H1 (cell line): ENCODE data around the gene ZNF629. TPM values are rescaled to one million over a fixed set of nuclear protein-coding genes. Genes with fewer than 3 reads are reported as not detected.

Experiments used
- CTCF ChIA-PET: fragments of 300-600 bp; sonication (Branson Sonifier 250); formaldehyde crosslinking; loops from one replicate; lab custom pipeline; 2021; ENCODE audit not compliant: partially characterized antibody; lab: Charles Lee
- POLR2A ChIA-PET: fragments of 300-600 bp; sonication (Branson Sonifier 250); formaldehyde crosslinking; loops from one replicate; lab custom pipeline; 2021; ENCODE audit warnings: inconsistent platforms; ENCODE audit not compliant: partially characterized antibody; lab: Charles Lee
- DNase-seq, 2 experiments: peaks; one replicate each; pipeline versions ENCODE4 v3.0.0 to v3.0.0-alpha.2; 2010 to 2022; ENCODE audit warnings: low spot score in 2 of 2, low read depth in 1 of 2, mixed read lengths in 1 of 2
- FAIRE-seq: peaks from 2 replicates; lab custom pipeline; 2011; peaks lifted over from hg19 to GRCh38; lab: Jason Lieb, UNC
- H2AFZ ChIP-seq: 2 replicates; pipeline ENCODE4 v1.8.1; 2012; ENCODE audit warnings: low read length, inconsistent platforms
- H2AK5ac ChIP-seq: 2 replicates; pipeline ENCODE4 v1.6.1; 2013; ENCODE audit warnings: low read depth, low read length
- H2BK120ac ChIP-seq: replicated peaks from 2 replicates; pipeline ENCODE3; 2013; ENCODE audit warnings: low read depth, low read length, inconsistent platforms
- H2BK12ac ChIP-seq: 2 replicates; pipeline ENCODE4 v1.6.1; 2013; ENCODE audit warnings: low read depth, low read length
- H2BK15ac ChIP-seq: 2 replicates; pipeline ENCODE4 v1.6.1; 2013; ENCODE audit warnings: low read length
- H2BK20ac ChIP-seq: 2 replicates; pipeline ENCODE4 v1.6.1; 2013; ENCODE audit warnings: low read length
- H2BK5ac ChIP-seq: 2 replicates; pipeline ENCODE4 v1.6.1; 2013; ENCODE audit warnings: low read depth, low read length
- H3K14ac ChIP-seq: 2 replicates; pipeline ENCODE4 v1.6.1; 2013; ENCODE audit warnings: inconsistent platforms; ENCODE audit not compliant: insufficient read length
- H3K18ac ChIP-seq: 2 replicates; pipeline ENCODE4 v1.6.1; 2013; ENCODE audit warnings: low read length; ENCODE audit errors: extremely low read depth
- H3K23ac ChIP-seq: 2 replicates; pipeline ENCODE4 v1.6.1; 2013; ENCODE audit warnings: inconsistent platforms; ENCODE audit not compliant: insufficient read length
- H3K23me2 ChIP-seq: 2 replicates; pipeline ENCODE4 v1.6.1; 2013; ENCODE audit warnings: low read depth, low read length
- H3K27ac ChIP-seq: 2 replicates; pipeline ENCODE4 v1.6.1; 2011; ENCODE audit warnings: low read depth, low read length, inconsistent platforms
- H3K27me3 ChIP-seq, 4 experiments: replicated peaks in 1 of 4; 1 replicate in 1 of 4; 2 replicates in 3 of 4; pipeline versions ENCODE4 v1.6.1 to v1.8.1; 2011 to 2013; ENCODE audit warnings: low read length in 3 of 4, mild to moderate bottlenecking in 3 of 4, inconsistent platforms in 2 of 4, mixed read lengths in 2 of 4, moderate library complexity in 1 of 4; ENCODE audit not compliant: control insufficient read depth in 3 of 4, insufficient read depth in 3 of 4; ENCODE audit errors: extremely low read depth in 1 of 4
- H3K36me3 ChIP-seq, 4 experiments: 2 replicates each; pipeline versions ENCODE4 v1.6.1 to v1.8.1; 2011 to 2013; ENCODE audit warnings: mild to moderate bottlenecking in 4 of 4, low read length in 3 of 4, moderate library complexity in 2 of 4, control low read depth in 1 of 4, inconsistent platforms in 1 of 4; ENCODE audit not compliant: insufficient read depth in 4 of 4, control insufficient read depth in 2 of 4
- H3K4ac ChIP-seq: replicated peaks from 2 replicates; pipeline ENCODE3; 2013; ENCODE audit warnings: low read length, low read depth, mixed read lengths, inconsistent platforms; ENCODE audit not compliant: insufficient read length
- H3K4me1 ChIP-seq, 4 experiments: replicated peaks in 1 of 4; 1 replicate in 1 of 4; 2 replicates in 3 of 4; pipeline versions ENCODE4 v1.6.1 to v1.8.1; 2011 to 2013; ENCODE audit warnings: low read length in 3 of 4, inconsistent platforms in 2 of 4, mixed read lengths in 1 of 4; ENCODE audit not compliant: insufficient read depth in 4 of 4, control insufficient read depth in 3 of 4
- H3K4me2 ChIP-seq, 2 experiments: 2 replicates each; pipeline versions ENCODE4 v1.6.1 to v1.8.1; 2011 to 2013; ENCODE audit warnings: low read depth in 2 of 2, low read length in 2 of 2, control low read depth in 1 of 2, inconsistent platforms in 1 of 2, mild to moderate bottlenecking in 1 of 2; ENCODE audit not compliant: insufficient read depth in 1 of 2
- H3K4me3 ChIP-seq, 4 experiments: fragments of 200-600, 300-600 bp in 1 of 4; sonication (generic), shearing (Covaris generic), sonication (Bioruptor Twin) in 1 of 4; 2 replicates each; pipeline versions ENCODE4 v1.5.1 to v1.8.1; 2011 to 2016; ENCODE audit warnings: low read length in 4 of 4, low read depth in 3 of 4, control low read depth in 2 of 4, inconsistent platforms in 2 of 4, mild to moderate bottlenecking in 2 of 4, mixed read lengths in 1 of 4, moderate library complexity in 1 of 4; ENCODE audit not compliant: insufficient read depth in 2 of 4; ENCODE audit errors: extremely low read depth in 1 of 4
- H3K56ac ChIP-seq: replicated peaks from 2 replicates; pipeline ENCODE3; 2013; ENCODE audit warnings: low read depth, mild to moderate bottlenecking, mixed read lengths, low read length, inconsistent platforms; ENCODE audit not compliant: insufficient read length
- H3K79me1 ChIP-seq: 2 replicates; pipeline ENCODE4 v1.6.1; 2013; ENCODE audit warnings: low read depth, low read length, control low read depth
- H3K79me2 ChIP-seq, 2 experiments: 2 replicates each; pipeline versions ENCODE4 v1.6.1 to v1.8.1; 2012 to 2013; ENCODE audit warnings: low read length in 2 of 2, mild to moderate bottlenecking in 2 of 2, inconsistent platforms in 1 of 2; ENCODE audit not compliant: insufficient read depth in 2 of 2, control insufficient read depth in 1 of 2
- H3K9ac ChIP-seq, 4 experiments: replicated peaks in 1 of 4; 1 replicate in 1 of 4; 2 replicates in 3 of 4; pipeline versions ENCODE4 v1.6.1 to v1.8.1; 2011 to 2013; ENCODE audit warnings: low read depth in 3 of 4, low read length in 3 of 4, control low read depth in 2 of 4, mild to moderate bottlenecking in 2 of 4, moderate library complexity in 2 of 4, inconsistent platforms in 1 of 4; ENCODE audit errors: extremely low read depth in 1 of 4
- H3K9me3 ChIP-seq, 2 experiments: 2 replicates each; pipeline versions ENCODE4 v1.6.1 to v1.8.1; 2012 to 2013; ENCODE audit warnings: mild to moderate bottlenecking in 2 of 2, moderate library complexity in 2 of 2, control low read depth in 1 of 2, inconsistent platforms in 1 of 2, low read depth in 1 of 2, low read length in 1 of 2, mixed read lengths in 1 of 2; ENCODE audit not compliant: insufficient read depth in 2 of 2
- H4K20me1 ChIP-seq, 2 experiments: replicated peaks in 1 of 2; 2 replicates each; pipeline versions ENCODE3 to v1.8.1; 2011 to 2013; ENCODE audit warnings: inconsistent platforms in 2 of 2, low read length in 2 of 2, mild to moderate bottlenecking in 1 of 2; ENCODE audit not compliant: insufficient read depth in 2 of 2, control insufficient read depth in 1 of 2
- H4K5ac ChIP-seq: 2 replicates; pipeline ENCODE4 v1.6.1; 2013; ENCODE audit warnings: low read length, low read depth, mixed read lengths, inconsistent platforms; ENCODE audit not compliant: insufficient read length
- H4K8ac ChIP-seq: 2 replicates; pipeline ENCODE4 v1.8.0; 2013; ENCODE audit warnings: mild to moderate bottlenecking, moderate library complexity, low read length, inconsistent platforms; ENCODE audit not compliant: insufficient read depth; ENCODE audit errors: extremely low read depth
- H4K91ac ChIP-seq: replicated peaks from 2 replicates; pipeline ENCODE3; 2013; ENCODE audit warnings: low read length, mixed read lengths, inconsistent platforms; ENCODE audit not compliant: insufficient read length
- CBX5 ChIP-seq: fragments of 300-800, 300-1000 bp; sonication (generic); IDR thresholded peaks from 2 replicates; pipeline ENCODE4 v1.7.1; 2016; ENCODE audit warnings: antibody characterized with exemption, low read length, low read depth
- CREB1 ChIP-seq: IDR thresholded peaks from 2 replicates; pipeline ENCODE4 v1.6.1; 2012; ENCODE audit warnings: inconsistent platforms
- CTCF ChIP-seq, 3 experiments: IDR thresholded peaks; 1 replicate in 2 of 3; 2 replicates in 1 of 3; pipeline versions ENCODE4 v1.5.1 to v1.6.1; 2011; ENCODE audit warnings: low read length in 3 of 3, mild to moderate bottlenecking in 3 of 3, inconsistent platforms in 2 of 3, low read depth in 1 of 3, moderate library complexity in 1 of 3; ENCODE audit not compliant: insufficient read depth in 1 of 3; ENCODE audit errors: control extremely low read depth in 1 of 3
- JUN ChIP-seq: IDR thresholded peaks from 2 replicates; pipeline ENCODE4 v1.6.1; 2011; ENCODE audit warnings: low read depth, mild to moderate bottlenecking, improper control_type of control experiment, low read length
- JUND ChIP-seq: IDR thresholded peaks from 2 replicates; pipeline ENCODE4 v1.6.1; 2011; ENCODE audit warnings: mild to moderate bottlenecking, improper control_type of control experiment, low read length
- MAX ChIP-seq: IDR thresholded peaks from 2 replicates; pipeline ENCODE4 v1.6.1; 2012; ENCODE audit warnings: inconsistent platforms
- NANOG ChIP-seq: IDR thresholded peaks from 2 replicates; pipeline ENCODE4 v1.6.1; 2011; ENCODE audit warnings: low read length, low read depth, mild to moderate bottlenecking, inconsistent platforms; ENCODE audit not compliant: insufficient read depth, poor library complexity, severe bottlenecking
- POLR2A ChIP-seq, 2 experiments: IDR thresholded peaks; 1 replicate in 1 of 2; 2 replicates in 1 of 2; pipeline ENCODE4 v1.6.1; 2011; ENCODE audit warnings: low read depth in 2 of 2, low read length in 2 of 2, mild to moderate bottlenecking in 2 of 2; ENCODE audit errors: control extremely low read depth in 1 of 2
- RBBP5 ChIP-seq: IDR thresholded peaks from 2 replicates; pipeline ENCODE4 v1.7.1; 2012; ENCODE audit warnings: low read depth, mild to moderate bottlenecking, inconsistent platforms, low read length, moderate library complexity, borderline replicate concordance
- SAP30 ChIP-seq: fragments of 300-600 bp; sonication (generic); IDR thresholded peaks from 2 replicates; pipeline ENCODE4 v1.7.1; 2012; ENCODE audit warnings: low read length, moderate library complexity, mild to moderate bottlenecking, inconsistent platforms; ENCODE audit not compliant: insufficient read depth, insufficient replicate concordance
- SP1 ChIP-seq: IDR thresholded peaks from 2 replicates; pipeline ENCODE4 v1.6.1; 2011; ENCODE audit warnings: low read depth, low read length
- TCF12 ChIP-seq: IDR thresholded peaks from 2 replicates; pipeline ENCODE4 v1.6.1; 2011; ENCODE audit warnings: low read depth, mild to moderate bottlenecking, low read length
- YY1 ChIP-seq: IDR thresholded peaks from 2 replicates; pipeline ENCODE4 v1.6.1; 2011; ENCODE audit warnings: low read depth, mild to moderate bottlenecking, low read length
- WGBS, 2 experiments: shearing (Covaris generic) in 1 of 2; methylation state at CpG; one replicate each; pipeline versions ENCODE4 v1.1.6 to v1.1.7; 2013 to 2015; ENCODE audit warnings: low lambda C conversion rate in 2 of 2, mixed read lengths in 2 of 2, inconsistent platforms in 1 of 2, low coverage in 1 of 2, missing lambda C conversion rate in 1 of 2; ENCODE audit not compliant: insufficient replicate concordance in 2 of 2, insufficient coverage in 1 of 2, insufficient read length in 1 of 2; ENCODE audit errors: extremely low coverage in 1 of 2, missing lambda C conversion rate in 1 of 2; 5-methylcytosine and 5-hydroxymethylcytosine counted together
- polyA plus RNA-seq, 7 experiments: library from polyadenylated mRNA; depleted of rRNA in 3 of 7; stranded (reverse) in 5 of 7; unstranded in 2 of 7; fragments of >200 nt in 5 of 7; fragments of 200-250 nt in 2 of 7; gene quantifications; 1 replicate in 5 of 7; 2 replicates in 1 of 7; 4 replicates in 1 of 7; pipeline versions ENCODE4 v1.2.1 to v1.2.3, GENCODE V29; 2011 to 2013; ENCODE audit warnings: missing spikeins in 2 of 7, mixed read lengths in 2 of 7
- total RNA-seq: library from RNA; stranded (reverse); fragmentation: NEBNext Ultra II Directional; extraction: Animal tissue kit (Norgen Biotek cat#: 25700); gene quantifications from 2 replicates; pipeline ENCODE4 v1.2.1, GENCODE V29; 2021

The ZNF629 gene
- total and polyA plus RNA-seq, 2 of the 8 experiments (the other 6 are each of a cell fraction or from before 2014, with no cell fraction given), result 11.0 to 19.5 TPM

GRCh38 chr16:30830072-30830417 is 43.0 kb upstream of the ZNF629 start:
- peaks cover 0 to 2% (median 0%) of the 10 kb centered on the region in 4 experiments; a peak in 3 of 7 replicates for H3K27me3 ChIP-seq
- H3K79me1 ChIP-seq, result no peaks in the 10 kb centered on the region
- H2BK20ac ChIP-seq, result no peak overlapping the region
- no peaks in the 10 kb centered on the region for H3K9me3 ChIP-seq
- H3K18ac ChIP-seq, result no peak overlapping the region
- H2AK5ac ChIP-seq, result no peak overlapping the region
- no peak overlapping the region for H2BK5ac ChIP-seq
- no peak overlapping the region for H4K91ac ChIP-seq
- H2BK120ac ChIP-seq, result no peak overlapping the region
- no peaks in the 10 kb centered on the region for H3K36me3 ChIP-seq
- FAIRE-seq, result no peak
- WGBS, 2 experiments, result 93% methylated on average over 5 of the region's 6 CpGs; no CpG with 5 or more reads in 1 of the 2 experiments
- H3K56ac ChIP-seq, result no peak overlapping the region
- H3K79me2 ChIP-seq, result no peaks in the 10 kb centered on the region
- H3K4me1 ChIP-seq, result no peaks in the 10 kb centered on the region
- H3K9ac ChIP-seq, result no peak overlapping the region
- no peak overlapping the region for H2AFZ ChIP-seq
- H2BK15ac ChIP-seq, result no peak overlapping the region
- ChIA-PET CTCF (interaction anchor here (0.6 kb wide), 1 partner anchor 110 kb away, joined by 5 read pairs; no protein-coding TSS in a partner anchor), POLR2A (interaction anchor here (0.6 to 2.2 kb wide), 2 partner anchors 14 to 55 kb away, joined by 3 to 4 read pairs; no protein-coding TSS in a partner anchor)
- no peak overlapping the region for H3K14ac ChIP-seq
- no peak overlapping the region for H3K27ac ChIP-seq
- H4K20me1 ChIP-seq, result no peaks in the 10 kb centered on the region
- no peak overlapping the region for H3K4me3 ChIP-seq
- H2BK12ac ChIP-seq, result no peak overlapping the region
- H3K4ac ChIP-seq, result no peak overlapping the region
- no peak overlapping the region for H3K4me2 ChIP-seq
- H4K5ac ChIP-seq, result no peak overlapping the region
- no peak for DNase-seq
- H3K23me2 ChIP-seq, result no peaks in the 10 kb centered on the region
- H3K23ac ChIP-seq, result no peak overlapping the region
- H4K8ac ChIP-seq, result no peak overlapping the region
- TF ChIP-seq RBBP5 (no peak), CREB1 (no peak), CTCF (IDR thresholded peaks at IDR 0.05; ENCODE audit: control extremely low read depth in 1 of 3, insufficient read depth in 1 of 3, low read depth in 1 of 3, low read length in 3 of 3) (no peak), TCF12 (no peak), JUN (no peak), MAX (no peak), JUND (no peak), SP1 (no peak), POLR2A (IDR thresholded peaks at IDR 0.05; ENCODE audit: control extremely low read depth in 1 of 2, low read depth in 2 of 2, low read length in 2 of 2) (no peak), NANOG (no peak), CBX5 (no peak), YY1 (no peak), SAP30 (no peak)
